ENCODE results near the gene ANKS1A.

The ANKS1A gene

GRCh38 chr6:35025232-35026188, 136.5 kb downstream of the ANKS1A start:
- no peak for DNase-seq (ENCODE audit: low read depth)

- DNase-seq (ENCODE audit: low read depth): no peak
These were observed 137.6 kb downstream of the ANKS1A start for GRCh38 chr6:35026434-35027222.

GRCh38 chr6:35027807-35028206, 138.8 kb downstream of the ANKS1A start:
- no peak for DNase-seq (ENCODE audit: low read depth)

- DNase-seq (ENCODE audit: low read depth): no peak
These were observed 140.0 kb downstream of the ANKS1A start for GRCh38 chr6:35028781-35029769.

GRCh38 chr6:35030099-35030498, 141.0 kb downstream of the ANKS1A start:
- DNase-seq (ENCODE audit: low read depth): no peak

GRCh38 chr6:35031611-35032529, 142.8 kb downstream of the ANKS1A start:
- no peak for DNase-seq (ENCODE audit: low read depth)

GRCh38 chr6:35033683-35034082, 144.6 kb downstream of the ANKS1A start:
- no peak for DNase-seq (ENCODE audit: low read depth)

- DNase-seq (ENCODE audit: low read depth): no peak
These were observed 145.5 kb downstream of the ANKS1A start for GRCh38 chr6:35034411-35035191.

- no peak for DNase-seq (ENCODE audit: low read depth)
These were observed 146.5 kb downstream of the ANKS1A start for GRCh38 chr6:35035481-35036030.

GRCh38 chr6:35036059-35036827, 147.2 kb downstream of the ANKS1A start:
- DNase-seq (ENCODE audit: low read depth): peak; percentile 46

GRCh38 chr6:35036828-35037663, 148.0 kb downstream of the ANKS1A start:
- no peak for DNase-seq (ENCODE audit: low read depth)

- no peak for DNase-seq (ENCODE audit: low read depth)
These were observed 148.6 kb downstream of the ANKS1A start for GRCh38 chr6:35037664-35038038.

- no peak for DNase-seq (ENCODE audit: low read depth)
These were observed 149.0 kb downstream of the ANKS1A start for GRCh38 chr6:35038076-35038475.

GRCh38 chr6:35040398-35040797, 151.3 kb downstream of the ANKS1A start:
- DNase-seq (ENCODE audit: low read depth): no peak

GRCh38 chr6:35041086-35041861, 152.2 kb downstream of the ANKS1A start:
- no peak for DNase-seq (ENCODE audit: low read depth)

- DNase-seq (ENCODE audit: low read depth): no peak
These were observed 153.2 kb downstream of the ANKS1A start for GRCh38 chr6:35042031-35042815.

Data from fibroblast of gingiva (primary cell).